Activated T-cell treated with anti-CD3 and anti-CD28 coated beads for 1 hour (primary cell): ENCODE measurements around the gene CT83.

ENCODE experiments used
- DNase-seq: peaks from one replicate; pipeline ENCODE4 v3.0.0-alpha.2; 2020; ENCODE audit warnings: low read depth

Gene CT83

GRCh38 chrX:116462822-116463221, at the start of gene CT83:
Gene CT83 (minus strand): TSS chrX:116462976. CDS start chrX:116462856, 120 bp downstream.
- no peak for DNase-seq

- DNase-seq, result no peak
Observed at GRCh38 chrX:116499780-116500179, 37.0 kb upstream of the CT83 start.

- no peak for DNase-seq
Observed at GRCh38 chrX:116493271-116493670, 30.5 kb upstream of the CT83 start.

- DNase-seq, result no peak
Observed at GRCh38 chrX:116490104-116490503, 27.3 kb upstream of the CT83 start.

- DNase-seq, result no peak
Observed at GRCh38 chrX:116480059-116480458, 17.3 kb upstream of the CT83 start.

- DNase-seq, result no peak
Observed at GRCh38 chrX:116449156-116449555, 13.6 kb downstream of the CT83 start.

- no peak for DNase-seq
Observed at GRCh38 chrX:116436358-116436816, 26.4 kb downstream of the CT83 start, which contains the start of gene SLC6A14. Gene SLC6A14 (plus strand): TSS chrX:116436606. CDS start chrX:116436710, 104 bp downstream.

- no peak for DNase-seq
Observed at GRCh38 chrX:116435597-116435996, 27.2 kb downstream of the CT83 start.

- DNase-seq, result no peak
Observed at GRCh38 chrX:116427978-116428377, 34.8 kb downstream of the CT83 start.

GRCh38 chrX:116417968-116418367, 44.8 kb downstream of the CT83 start:
- no peak for DNase-seq

- no peak for DNase-seq
Observed at GRCh38 chrX:116417214-116417613, 45.6 kb downstream of the CT83 start.

- no peak for DNase-seq
Observed at GRCh38 chrX:116413273-116413672, 49.5 kb downstream of the CT83 start.
